Astrocyte of the spinal cord (primary cell): ENCODE data around the gene TMC8.

Experiments
- DNase-seq: peaks from one replicate; pipeline ENCODE4 v3.0.0; 2011; ENCODE audit warnings: low read depth, low spot score
- H3K4me3 ChIP-seq: 2 replicates; pipeline ENCODE4 v1.5.1; 2011; ENCODE audit warnings: low read depth, mild to moderate bottlenecking, low read length, moderate library complexity
- in situ Hi-C: cut with HindIII; loops from 2 replicates; pipeline ENCODE4 v1.10.0; 2017; ENCODE audit warnings: low sequenced_read_pairs
- TF ChIP-seq, protein P1 (sequence below): IDR thresholded peaks from 2 replicates; pipeline ENCODE4 v1.5.1; 2012; ENCODE audit warnings: low read depth, mild to moderate bottlenecking, low read length, inconsistent platforms

The TMC8 gene

DNA sequence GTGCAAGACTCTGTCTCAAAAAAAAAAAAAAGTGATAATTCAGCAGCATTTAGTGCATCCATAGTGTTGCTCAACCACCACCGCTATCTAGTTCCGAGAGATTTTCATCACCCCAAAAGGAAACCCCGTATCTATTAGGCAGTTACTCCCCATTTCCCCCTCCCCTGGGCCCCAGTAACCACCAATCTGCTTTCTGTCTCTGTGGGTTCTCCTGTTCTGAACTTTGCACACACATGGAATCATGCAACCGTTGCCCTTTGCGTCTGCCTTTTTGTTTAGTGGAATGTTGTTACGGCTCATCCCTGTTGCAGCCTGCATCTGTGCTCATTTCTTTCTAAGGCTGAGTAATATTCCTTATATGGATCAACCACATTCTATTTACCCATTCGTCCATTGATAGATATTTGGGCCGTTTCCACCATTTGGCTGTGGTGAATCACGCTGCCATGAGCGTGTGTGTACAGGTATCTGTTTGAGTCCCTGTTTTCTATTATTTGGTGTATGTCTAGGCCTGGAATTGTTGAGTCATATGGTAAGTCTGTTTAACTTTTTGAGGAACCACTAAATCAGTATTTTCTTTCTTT lies 29.1 kb downstream of the TMC8 start:
- in situ Hi-C loops, result no loop called here
- TF ChIP-seq, protein P1, sequence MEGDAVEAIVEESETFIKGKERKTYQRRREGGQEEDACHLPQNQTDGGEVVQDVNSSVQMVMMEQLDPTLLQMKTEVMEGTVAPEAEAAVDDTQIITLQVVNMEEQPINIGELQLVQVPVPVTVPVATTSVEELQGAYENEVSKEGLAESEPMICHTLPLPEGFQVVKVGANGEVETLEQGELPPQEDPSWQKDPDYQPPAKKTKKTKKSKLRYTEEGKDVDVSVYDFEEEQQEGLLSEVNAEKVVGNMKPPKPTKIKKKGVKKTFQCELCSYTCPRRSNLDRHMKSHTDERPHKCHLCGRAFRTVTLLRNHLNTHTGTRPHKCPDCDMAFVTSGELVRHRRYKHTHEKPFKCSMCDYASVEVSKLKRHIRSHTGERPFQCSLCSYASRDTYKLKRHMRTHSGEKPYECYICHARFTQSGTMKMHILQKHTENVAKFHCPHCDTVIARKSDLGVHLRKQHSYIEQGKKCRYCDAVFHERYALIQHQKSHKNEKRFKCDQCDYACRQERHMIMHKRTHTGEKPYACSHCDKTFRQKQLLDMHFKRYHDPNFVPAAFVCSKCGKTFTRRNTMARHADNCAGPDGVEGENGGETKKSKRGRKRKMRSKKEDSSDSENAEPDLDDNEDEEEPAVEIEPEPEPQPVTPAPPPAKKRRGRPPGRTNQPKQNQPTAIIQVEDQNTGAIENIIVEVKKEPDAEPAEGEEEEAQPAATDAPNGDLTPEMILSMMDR, result no peak
- peak; percentile 48 for DNase-seq
- H3K4me3 ChIP-seq, result no peak overlapping the region

GRCh38 chr17:78163881-78164747 lies 33.5 kb downstream of the TMC8 start:
- in situ Hi-C loops, result no loop called here
- TF ChIP-seq, protein P1, result no peak
- no peak overlapping the region for H3K4me3 ChIP-seq
- no peak for DNase-seq

- no peak overlapping the region for H3K4me3 ChIP-seq
- TF ChIP-seq, protein P1, result no peak
- DNase-seq, result no peak
- in situ Hi-C loops, result no loop called here
Observed at GRCh38 chr17:78164748-78165607, 34.4 kb downstream of the TMC8 start.

GRCh38 chr17:78166416-78166815 lies 35.8 kb downstream of the TMC8 start:
- H3K4me3 ChIP-seq, result no peak overlapping the region
- in situ Hi-C loops, result no loop called here
- TF ChIP-seq, protein P1, result no peak
- DNase-seq, result no peak

DNA sequence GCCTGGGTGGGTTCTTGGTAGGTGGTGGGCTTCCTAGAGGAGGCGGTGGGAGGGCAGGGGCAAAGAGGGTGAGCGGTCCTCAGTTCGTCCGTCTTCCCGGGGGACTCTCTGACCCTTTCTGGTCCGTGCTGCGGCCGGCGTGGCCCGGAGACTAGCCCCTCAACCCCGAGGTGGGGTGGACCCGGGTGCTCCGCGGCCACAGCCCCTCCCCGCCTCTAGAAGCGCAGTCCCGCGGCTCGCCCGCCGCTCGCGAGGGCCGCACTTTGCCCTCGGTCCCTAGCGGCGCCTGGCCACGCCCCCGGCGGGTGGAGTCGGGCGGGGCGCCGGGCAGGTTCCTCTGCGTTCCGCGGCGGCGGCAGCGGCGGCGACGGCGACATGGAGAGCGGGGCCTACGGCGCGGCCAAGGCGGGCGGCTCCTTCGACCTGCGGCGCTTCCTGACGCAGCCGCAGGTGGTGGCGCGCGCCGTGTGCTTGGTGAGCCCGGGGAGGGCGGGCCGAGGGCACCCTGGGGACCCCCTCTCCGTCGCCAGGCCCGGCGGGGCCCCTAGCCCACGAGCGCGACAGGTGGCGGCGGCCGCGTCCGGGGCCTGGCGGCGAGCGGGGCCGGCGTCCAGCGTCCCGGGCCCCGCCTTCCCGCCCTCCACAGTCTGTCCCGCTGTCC lies 37.8 kb downstream of the TMC8 start, which contains the start of gene SYNGR2:
Gene SYNGR2, plus strand, starts transcription at position 340 of the 661 bp plus-strand sequence. Its CDS starts 36 bp downstream, at position 376.
- TF ChIP-seq, protein P1, result no peak
- peak; percentile 27 for DNase-seq
- H3K4me3 ChIP-seq, result peak within 1 kb of the TSS; percentile 51
- in situ Hi-C loops, result no loop called here
